T-helper 2 cell treated with Interferon-gamma antibody and Interleukin-4, amounts not matched to agents 5 μg/mL and 100 μg/mL, for 36 hours (primary cell): ENCODE data around the gene SAMD5.

Experiments
- DNase-seq: peaks from one replicate; pipeline ENCODE4 v3.0.0; 2021; ENCODE audit warnings: low spot score
- H3K27ac Mint-ChIP-seq: one replicate; pipeline ENCODE4 v1.8.0; 2021; ENCODE audit warnings: mild to moderate bottlenecking, mixed read lengths
- H3K27me3 Mint-ChIP-seq: one replicate; pipeline ENCODE4 v1.8.0; 2021; ENCODE audit warnings: low read depth, mixed read lengths
- H3K36me3 Mint-ChIP-seq: one replicate; pipeline ENCODE4 v1.8.0; 2021; ENCODE audit warnings: low read depth, mixed read lengths
- H3K4me1 Mint-ChIP-seq: one replicate; pipeline ENCODE4 v1.8.0; 2021; ENCODE audit warnings: low read depth, mixed read lengths
- H3K4me3 Mint-ChIP-seq: one replicate; pipeline ENCODE4 v1.8.0; 2022; ENCODE audit warnings: mild to moderate bottlenecking, moderate library complexity, mixed read lengths
- H3K9me3 Mint-ChIP-seq: one replicate; pipeline ENCODE4 v1.8.0; 2021; ENCODE audit warnings: mixed read lengths

The SAMD5 gene

DNA sequence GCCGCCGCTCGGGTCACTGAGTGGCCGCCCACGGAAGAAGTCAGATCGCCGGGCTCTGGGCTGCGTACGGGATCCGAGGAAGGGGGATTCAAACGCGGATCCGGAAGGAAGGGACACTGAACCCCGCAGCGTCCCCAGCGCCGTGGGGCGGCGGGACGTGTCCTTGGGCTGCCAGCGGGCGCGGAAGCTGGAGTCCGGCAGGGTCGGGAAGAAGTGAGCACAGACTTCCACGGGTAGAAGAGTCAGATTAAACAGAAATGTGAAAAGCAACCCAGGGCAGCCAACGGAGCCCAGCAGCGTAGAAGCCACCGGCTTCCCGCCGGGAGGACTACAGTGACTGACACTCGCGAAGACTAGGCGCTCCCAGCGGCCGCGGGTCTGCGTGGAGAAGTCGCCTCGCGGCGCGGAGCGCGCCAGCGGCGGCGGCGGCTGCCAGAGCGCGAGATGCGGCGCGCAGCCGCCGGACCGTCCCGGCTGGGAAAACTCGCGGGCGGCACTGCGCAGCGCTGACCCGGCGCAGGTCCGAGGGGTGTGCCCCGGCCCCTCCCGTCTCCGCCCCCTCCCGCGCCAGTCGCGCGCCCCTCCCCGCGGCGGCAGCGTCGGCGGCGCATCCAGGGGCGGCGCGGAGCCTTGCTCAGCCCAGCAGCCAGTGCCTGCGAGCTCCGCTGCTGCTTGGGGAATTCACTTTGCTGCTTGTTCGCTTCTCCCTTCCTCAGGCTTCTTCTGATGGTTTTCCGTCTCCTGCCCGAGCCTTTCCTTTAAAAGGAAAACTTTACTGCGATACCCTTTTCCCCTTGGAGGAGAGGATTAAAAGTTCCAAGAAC, at the start of gene SAMD5:
SAMD5 (plus strand) TSS at position 649 of the 824 bp plus-strand sequence. CDS start 239 bp downstream, outside the sequence.
- H3K27ac Mint-ChIP-seq, result no peak within 1 kb of the TSS
- no peaks in the 10 kb centered on the region for H3K36me3 Mint-ChIP-seq
- no peaks in the 10 kb centered on the region for H3K9me3 Mint-ChIP-seq
- DNase-seq, result peak; percentile 31
- peak within 1 kb of the TSS; percentile 75 for H3K4me3 Mint-ChIP-seq
- H3K4me1 Mint-ChIP-seq, result peaks cover 9% of the 10 kb centered on the region
- H3K27me3 Mint-ChIP-seq, result peaks cover 61% of the 10 kb centered on the region

DNA sequence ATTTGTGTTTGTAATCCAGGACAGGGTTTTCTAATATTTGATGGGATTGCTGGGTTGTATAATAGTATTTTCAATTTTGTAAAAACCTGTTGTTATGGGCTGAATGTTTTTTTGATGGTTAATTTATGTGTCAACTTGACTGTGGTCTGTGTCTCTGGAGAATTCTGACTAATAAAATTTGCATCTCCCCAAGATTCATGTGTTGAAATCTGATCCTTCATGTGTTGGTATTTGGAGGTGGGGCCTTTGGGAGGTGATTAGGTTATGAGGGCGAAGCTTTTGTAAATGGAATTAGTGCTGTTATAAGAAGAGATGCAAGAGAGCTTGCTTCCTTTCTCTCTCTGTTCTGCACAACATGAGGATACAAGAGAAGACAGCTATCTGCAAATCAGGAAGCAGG, 48.7 kb upstream of the SAMD5 start:
- Mint-ChIP-seq H3K9me3 (no peaks in the 10 kb centered on the region), H3K36me3 (no peaks in the 10 kb centered on the region), H3K4me3 (no peak overlapping the region), H3K27me3 (peaks cover 5% of the 10 kb centered on the region), H3K4me1 (no peaks in the 10 kb centered on the region), H3K27ac (no peak overlapping the region)
- no peak for DNase-seq

GRCh38 chr6:147463651-147464050, 44.8 kb upstream of the SAMD5 start:
- peaks cover 8% of the 10 kb centered on the region for H3K27me3 Mint-ChIP-seq
- no peak overlapping the region for H3K4me3 Mint-ChIP-seq
- H3K4me1 Mint-ChIP-seq, result no peaks in the 10 kb centered on the region
- H3K27ac Mint-ChIP-seq, result no peak overlapping the region
- no peaks in the 10 kb centered on the region for H3K9me3 Mint-ChIP-seq
- H3K36me3 Mint-ChIP-seq, result no peaks in the 10 kb centered on the region
- no peak for DNase-seq

DNA sequence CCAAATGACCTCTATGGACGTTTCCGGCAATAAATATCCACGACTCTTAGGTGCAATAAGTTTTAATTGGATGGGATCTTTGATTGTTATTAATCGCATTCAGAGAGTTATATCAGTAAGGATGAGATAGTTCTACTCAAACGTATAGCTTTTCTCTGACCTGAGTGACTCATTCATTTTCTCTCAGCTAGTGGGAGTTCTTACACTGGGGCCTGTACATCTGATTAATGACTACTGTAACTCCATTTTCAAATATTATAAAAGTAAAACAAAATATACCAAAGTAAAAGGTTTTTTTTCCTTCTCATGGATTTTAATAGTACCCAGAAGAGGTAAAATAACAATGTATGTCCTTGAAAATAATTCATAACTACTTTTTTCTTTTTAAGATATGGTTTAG, 41.1 kb upstream of the SAMD5 start:
- peaks cover 8% of the 10 kb centered on the region for H3K27me3 Mint-ChIP-seq
- no peak overlapping the region for H3K27ac Mint-ChIP-seq
- no peaks in the 10 kb centered on the region for H3K36me3 Mint-ChIP-seq
- no peaks in the 10 kb centered on the region for H3K4me1 Mint-ChIP-seq
- no peak overlapping the region for H3K4me3 Mint-ChIP-seq
- DNase-seq, result no peak
- no peaks in the 10 kb centered on the region for H3K9me3 Mint-ChIP-seq

GRCh38 chr6:147467886-147468285, 40.6 kb upstream of the SAMD5 start:
- H3K27ac Mint-ChIP-seq, result no peak overlapping the region
- no peak for DNase-seq
- H3K36me3 Mint-ChIP-seq, result no peaks in the 10 kb centered on the region
- H3K9me3 Mint-ChIP-seq, result no peaks in the 10 kb centered on the region
- H3K4me1 Mint-ChIP-seq, result no peaks in the 10 kb centered on the region
- H3K27me3 Mint-ChIP-seq, result peaks cover 8% of the 10 kb centered on the region
- no peak overlapping the region for H3K4me3 Mint-ChIP-seq

GRCh38 chr6:147468634-147469033, 39.9 kb upstream of the SAMD5 start:
- Mint-ChIP-seq H3K9me3 (no peaks in the 10 kb centered on the region), H3K4me1 (no peaks in the 10 kb centered on the region), H3K36me3 (no peaks in the 10 kb centered on the region), H3K27me3 (peaks cover 8% of the 10 kb centered on the region), H3K27ac (no peak overlapping the region), H3K4me3 (no peak overlapping the region)
- DNase-seq, result no peak

DNA sequence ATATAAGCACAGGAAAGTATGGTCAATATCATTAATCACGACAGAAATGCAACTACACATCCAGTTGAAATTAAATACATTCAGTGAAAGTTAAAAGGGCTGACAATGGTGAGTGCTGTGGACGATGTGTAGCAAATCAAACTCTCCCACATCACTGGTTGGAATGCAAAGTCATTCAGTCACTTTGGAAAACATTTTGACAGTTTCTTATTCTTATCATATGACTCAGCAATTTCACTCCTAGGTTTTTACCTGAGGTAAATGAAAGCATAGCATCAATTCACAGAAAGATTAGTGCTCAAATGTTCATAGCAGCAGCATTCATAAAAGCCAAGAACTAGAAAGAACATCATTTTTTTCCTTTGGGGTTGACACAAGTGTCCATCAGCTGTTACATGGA, 28.6 kb upstream of the SAMD5 start:
- Mint-ChIP-seq H3K36me3 (no peaks in the 10 kb centered on the region), H3K4me1 (no peaks in the 10 kb centered on the region), H3K27ac (no peak overlapping the region), H3K27me3 (no peaks in the 10 kb centered on the region), H3K9me3 (no peaks in the 10 kb centered on the region), H3K4me3 (no peak overlapping the region)
- no peak for DNase-seq

DNA sequence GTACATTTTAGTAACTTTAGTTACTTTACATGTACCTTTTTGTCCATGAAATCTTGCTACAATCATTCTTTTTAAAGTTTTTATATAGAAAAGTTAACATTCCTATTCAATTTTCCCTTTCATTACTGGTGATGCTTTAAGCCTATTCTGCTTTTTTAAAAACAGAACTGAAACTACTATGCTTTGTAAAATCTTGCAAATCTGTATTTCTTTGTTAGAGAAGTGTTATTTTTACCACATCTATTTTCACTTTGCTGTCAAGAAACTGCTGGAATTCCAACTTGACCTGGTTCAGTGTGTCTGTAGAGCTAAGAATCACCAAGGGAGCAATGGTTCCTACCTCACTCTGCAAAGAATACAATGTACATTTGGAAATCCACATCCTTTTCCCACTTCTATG, 21.8 kb upstream of the SAMD5 start:
- no peak for DNase-seq
- Mint-ChIP-seq H3K27ac (no peak overlapping the region), H3K9me3 (no peaks in the 10 kb centered on the region), H3K36me3 (no peaks in the 10 kb centered on the region), H3K4me1 (no peaks in the 10 kb centered on the region), H3K4me3 (no peak overlapping the region), H3K27me3 (no peaks in the 10 kb centered on the region)

DNA sequence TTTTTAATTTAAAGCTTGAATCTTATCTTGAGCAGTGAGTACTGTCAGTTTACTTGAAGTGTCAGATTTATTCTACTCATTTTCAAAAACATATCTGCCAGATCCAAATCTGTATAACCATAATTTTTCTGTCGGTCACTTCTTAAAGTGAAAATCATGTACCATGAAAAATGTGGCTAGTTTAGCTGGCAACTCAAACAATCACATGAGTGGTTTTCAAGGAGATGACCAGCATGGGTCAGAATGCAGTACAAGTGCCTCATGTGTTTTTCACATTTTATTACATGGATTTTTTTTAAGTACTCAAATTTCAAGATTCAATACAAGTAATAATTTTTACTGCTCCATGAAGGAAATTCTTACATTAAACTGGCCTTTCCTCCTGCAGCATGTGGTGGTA, 11.0 kb upstream of the SAMD5 start:
- Mint-ChIP-seq H3K4me1 (no peaks in the 10 kb centered on the region), H3K4me3 (no peak overlapping the region)

DNA sequence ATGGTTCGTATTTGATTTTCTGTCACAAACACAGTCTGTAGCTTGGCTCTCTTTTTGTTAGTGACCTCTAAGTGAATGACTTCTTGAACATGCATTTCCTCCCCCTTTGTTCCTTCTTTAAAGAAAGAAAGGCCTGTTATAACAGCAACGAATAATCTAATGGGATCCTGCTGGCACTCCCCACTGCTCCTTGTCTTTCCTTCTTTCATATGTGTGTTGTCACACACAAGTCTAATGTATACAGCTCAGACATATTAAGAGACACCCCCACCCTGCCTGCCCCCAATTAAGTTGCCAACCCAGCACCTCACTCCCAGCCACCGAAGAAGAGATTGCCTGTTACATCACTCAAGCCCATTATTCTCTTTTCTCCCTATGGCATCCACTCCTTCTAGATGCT, 4.9 kb upstream of the SAMD5 start:
- no peaks in the 10 kb centered on the region for H3K9me3 Mint-ChIP-seq
- H3K27me3 Mint-ChIP-seq, result peaks cover 34% of the 10 kb centered on the region
- H3K4me1 Mint-ChIP-seq, result peaks cover 4% of the 10 kb centered on the region
- no peak for DNase-seq
- H3K36me3 Mint-ChIP-seq, result no peaks in the 10 kb centered on the region
- H3K4me3 Mint-ChIP-seq, result no peak overlapping the region
- H3K27ac Mint-ChIP-seq, result no peak overlapping the region

More for the DNA sequence above, 11.0 kb upstream of the SAMD5 start:
- H3K27me3 Mint-ChIP-seq, result peaks cover 3% of the 10 kb centered on the region
- no peaks in the 10 kb centered on the region for H3K36me3 Mint-ChIP-seq
- DNase-seq, result no peak
- no peaks in the 10 kb centered on the region for H3K9me3 Mint-ChIP-seq
- no peak overlapping the region for H3K27ac Mint-ChIP-seq

- Mint-ChIP-seq H3K4me1 (peaks cover 9% of the 10 kb centered on the region), H3K4me3 (no peak overlapping the region), H3K36me3 (no peaks in the 10 kb centered on the region), H3K9me3 (no peaks in the 10 kb centered on the region), H3K27me3 (peaks cover 43% of the 10 kb centered on the region), H3K27ac (no peak overlapping the region)
- DNase-seq, result no peak
Observed at GRCh38 chr6:147504848-147505247, 3.6 kb upstream of the SAMD5 start.

DNA sequence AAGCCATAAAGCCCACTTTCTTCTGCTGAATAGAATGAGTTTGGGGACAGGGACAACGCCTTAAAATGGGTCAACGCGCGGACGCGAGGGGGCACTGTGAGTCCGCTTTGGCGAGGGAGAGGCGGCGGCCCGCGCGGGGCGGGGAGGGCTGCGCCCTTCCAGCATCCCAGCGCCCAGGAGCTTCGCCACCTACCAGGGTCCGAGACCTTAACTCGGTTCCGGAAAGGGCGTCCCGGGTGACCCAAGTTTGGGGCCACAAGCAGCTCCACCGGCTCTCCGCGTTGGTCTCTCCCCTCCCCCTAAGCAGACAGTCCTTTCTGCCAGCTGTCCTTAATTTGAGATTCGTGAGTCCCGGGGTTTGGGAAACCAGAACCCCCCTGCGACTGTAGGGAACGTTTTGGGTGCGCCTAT, 1.8 kb upstream of the SAMD5 start:
- Mint-ChIP-seq H3K27ac (no peak overlapping the region), H3K36me3 (no peaks in the 10 kb centered on the region), H3K4me3 (peak overlapping the region; percentile 64), H3K9me3 (no peaks in the 10 kb centered on the region), H3K27me3 (peaks cover 59% of the 10 kb centered on the region), H3K4me1 (peaks cover 9% of the 10 kb centered on the region)
- DNase-seq, result peak; percentile 39

GRCh38 chr6:147507162-147508041, 1.1 kb upstream of the SAMD5 start:
- Mint-ChIP-seq H3K4me1 (peaks cover 9% of the 10 kb centered on the region), H3K27me3 (peaks cover 63% of the 10 kb centered on the region), H3K27ac (no peak overlapping the region), H3K4me3 (peak overlapping the region; percentile 64), H3K9me3 (no peaks in the 10 kb centered on the region), H3K36me3 (no peaks in the 10 kb centered on the region)
- no peak for DNase-seq

DNA sequence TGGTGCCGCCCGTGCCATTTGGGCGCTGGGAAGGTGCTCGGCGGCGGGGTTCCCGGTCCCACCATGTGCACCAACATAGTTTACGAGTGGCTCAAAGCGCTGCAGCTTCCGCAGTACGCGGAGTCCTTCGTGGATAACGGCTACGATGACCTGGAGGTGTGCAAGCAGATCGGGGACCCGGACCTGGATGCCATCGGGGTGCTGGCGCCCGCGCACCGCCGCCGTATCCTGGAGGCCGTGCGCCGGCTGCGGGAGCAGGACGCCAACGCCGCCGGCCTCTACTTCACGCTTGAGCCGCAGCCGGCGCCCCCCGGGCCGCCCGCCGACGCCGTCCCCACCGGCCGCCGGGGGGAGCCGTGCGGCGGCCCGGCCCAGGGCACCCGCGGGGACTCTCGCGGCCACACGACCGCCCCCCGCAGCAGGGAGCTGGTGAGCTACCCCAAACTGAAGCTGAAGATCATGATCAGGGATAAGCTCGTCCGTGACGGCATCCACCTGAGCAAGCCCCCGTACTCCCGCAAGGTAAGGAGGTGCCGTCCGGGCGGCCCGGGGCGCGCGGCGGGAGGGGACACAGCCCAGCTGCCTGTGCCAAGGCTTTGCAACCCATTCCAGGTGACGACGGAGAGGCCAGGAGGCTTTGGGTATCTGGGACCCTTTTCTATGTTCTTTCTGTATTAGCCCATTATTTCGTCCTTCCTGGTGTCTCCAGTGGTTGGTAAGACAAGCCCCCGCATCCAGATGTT, 547 bp downstream of the SAMD5 start:
- H3K4me3 Mint-ChIP-seq, result peak overlapping the region; percentile 75
- no peaks in the 10 kb centered on the region for H3K36me3 Mint-ChIP-seq
- no peaks in the 10 kb centered on the region for H3K9me3 Mint-ChIP-seq
- DNase-seq, result no peak
- H3K4me1 Mint-ChIP-seq, result peaks cover 9% of the 10 kb centered on the region
- peaks cover 57% of the 10 kb centered on the region for H3K27me3 Mint-ChIP-seq
- H3K27ac Mint-ChIP-seq, result no peak overlapping the region
